Heart left ventricle (tissue), 13 donors: ENCODE measurements around the gene PTBP1.

ENCODE experiments used
- CTCF ChIP-seq, 12 donors: fragments of 200-600 bp; sonication (generic) in 4 of 12; IDR thresholded peaks; one replicate each; pipeline versions ENCODE4 v1.5.0 to v1.8.0; 2018 to 2022; ENCODE audit warnings: antibody characterized with exemption in 12 of 12, mild to moderate bottlenecking in 5 of 12
- POLR2A ChIP-seq, 2 donors: fragments of 450-650 bp; IDR thresholded peaks; one replicate each; pipeline ENCODE4 v1.6.1; 2017; ENCODE audit warnings: antibody characterized with exemption in 2 of 2, mild to moderate bottlenecking in 2 of 2, moderate library complexity in 2 of 2
- donor health status: ischemic (EF 13 %, LVEDD 7.1; RV severe dilation, severe dysfunction).
- donor health status: DM: no; HTN: yes; CAD: no.
- donor health status: DM: no; HTN: no; CAD: no.
- donor health status: ischemic (EF 25% LVEDD 6.9; RV normal size, moderate dysfunction).
- donor health status: ischemic (EF 25% LVEDD 5.7; RV mildly dilated, moderate dysfunction).
- donor health status: ischemic (EF 35%, LVEDD 5.7; RV mildly dilated, moderate dysfunction).
- donor health status: nonischemic (EF 11% LVEDD 7.7; RV severe dilation, severe dysfunction).
- donor health status: DM: yes; HTN: yes; CAD: no.
- donor health status: PGD.
- donor health status: ischemic (EF 29% LVEDD 5.4; RV normal size, mild dysfunction).
- donor health status: nonischemic (EF 23%, LVEDD 6.1; RV moderate dilation, normal function).

- TF ChIP-seq POLR2A (IDR thresholded peaks at IDR 0.05) (no peak), CTCF (IDR thresholded peaks at IDR 0.05) (no peak)
Measured at GRCh38 chr19:853014-853585, 55.8 kb downstream of the PTBP1 start.
